Astrocyte (in vitro differentiated cells and primary cell): ENCODE results near the gene ZNF627. TPM values are rescaled to one million over a fixed set of nuclear protein-coding genes. Genes with fewer than 3 reads are reported as not detected.

Source experiments
- DNase-seq: peaks from one replicate; pipeline ENCODE4 v3.0.0-alpha.2; 2010; ENCODE audit warnings: low read depth
- FAIRE-seq: peaks from 2 replicates; lab custom pipeline; 2011; peaks lifted over from hg19 to GRCh38; lab: Jason Lieb, UNC
- H2AFZ ChIP-seq: 2 replicates; pipeline ENCODE4 v1.6.0; 2012; ENCODE audit warnings: low read depth, low read length, inconsistent platforms
- H3K27ac ChIP-seq: 2 replicates; pipeline ENCODE4 v1.5.1; 2011; ENCODE audit warnings: low read depth, low read length, inconsistent platforms
- H3K27me3 ChIP-seq: 2 replicates; pipeline ENCODE4 v1.6.0; 2011; ENCODE audit warnings: low read length, inconsistent platforms; ENCODE audit not compliant: insufficient read depth
- H3K36me3 ChIP-seq: 2 replicates; pipeline ENCODE4 v1.5.1; 2011; ENCODE audit warnings: low read length, inconsistent platforms; ENCODE audit not compliant: insufficient read depth
- H3K4me1 ChIP-seq: 2 replicates; pipeline ENCODE4 v1.5.1; 2011; ENCODE audit warnings: low read length, inconsistent platforms; ENCODE audit not compliant: insufficient read depth
- H3K4me2 ChIP-seq: 2 replicates; pipeline ENCODE4 v1.6.0; 2012; ENCODE audit warnings: low read length, inconsistent platforms
- H3K4me3 ChIP-seq: 2 replicates; pipeline ENCODE4 v1.5.1; 2011; ENCODE audit warnings: low read depth, mild to moderate bottlenecking, low read length, inconsistent platforms; ENCODE audit not compliant: insufficient read depth
- H3K79me2 ChIP-seq: 2 replicates; pipeline ENCODE4 v1.6.0; 2012; ENCODE audit warnings: mild to moderate bottlenecking, low read length, inconsistent platforms; ENCODE audit not compliant: insufficient read depth
- H3K9ac ChIP-seq: 2 replicates; pipeline ENCODE4 v1.6.0; 2012; ENCODE audit warnings: mild to moderate bottlenecking, low read length, inconsistent platforms
- H3K9me3 ChIP-seq: 2 replicates; pipeline ENCODE4 v1.5.1; 2012; ENCODE audit warnings: low read depth, mild to moderate bottlenecking, low read length, inconsistent platforms; ENCODE audit not compliant: insufficient read depth
- H4K20me1 ChIP-seq: 2 replicates; pipeline ENCODE4 v1.6.0; 2012; ENCODE audit warnings: low read length, inconsistent platforms; ENCODE audit not compliant: insufficient read depth
- H3K27ac Mint-ChIP-seq: one replicate; pipeline ENCODE4 v1.8.0; 2021; ENCODE audit warnings: mild to moderate bottlenecking, mixed read lengths; ENCODE audit not compliant: unreplicated experiment
- H3K27me3 Mint-ChIP-seq: one replicate; pipeline ENCODE4 v1.8.0; 2021; ENCODE audit warnings: low read depth, mixed read lengths; ENCODE audit not compliant: unreplicated experiment
- H3K36me3 Mint-ChIP-seq: one replicate; pipeline ENCODE4 v1.8.0; 2021; ENCODE audit warnings: low read depth, mixed read lengths; ENCODE audit not compliant: unreplicated experiment
- H3K4me1 Mint-ChIP-seq: one replicate; pipeline ENCODE4 v1.8.0; 2021; ENCODE audit warnings: low read depth, mixed read lengths; ENCODE audit not compliant: unreplicated experiment
- H3K4me3 Mint-ChIP-seq: one replicate; pipeline ENCODE4 v1.8.0; 2021; ENCODE audit warnings: mild to moderate bottlenecking, moderate library complexity, mixed read lengths; ENCODE audit not compliant: unreplicated experiment
- H3K9me3 Mint-ChIP-seq: one replicate; pipeline ENCODE4 v1.8.0; 2021; ENCODE audit warnings: mild to moderate bottlenecking, mixed read lengths; ENCODE audit not compliant: unreplicated experiment
- EZH2 ChIP-seq: IDR thresholded peaks from 2 replicates; pipeline ENCODE4 v1.6.1; 2012; ENCODE audit warnings: mild to moderate bottlenecking, low read length, inconsistent platforms; ENCODE audit not compliant: insufficient read depth
- total RNA-seq: library from RNA; stranded (reverse); gene quantifications from 2 replicates; pipeline ENCODE4 v1.2.1, GENCODE V29; 2021
- TF ChIP-seq, protein P1 (sequence below): IDR thresholded peaks from 2 replicates; pipeline ENCODE4 v1.5.1; 2011; ENCODE audit warnings: low read depth, mild to moderate bottlenecking, inconsistent platforms, low read length, moderate library complexity; ENCODE audit not compliant: insufficient read depth

ZNF627 gene
- total RNA-seq, 1 donor from 2014 or later, result 20.5 TPM

DNA sequence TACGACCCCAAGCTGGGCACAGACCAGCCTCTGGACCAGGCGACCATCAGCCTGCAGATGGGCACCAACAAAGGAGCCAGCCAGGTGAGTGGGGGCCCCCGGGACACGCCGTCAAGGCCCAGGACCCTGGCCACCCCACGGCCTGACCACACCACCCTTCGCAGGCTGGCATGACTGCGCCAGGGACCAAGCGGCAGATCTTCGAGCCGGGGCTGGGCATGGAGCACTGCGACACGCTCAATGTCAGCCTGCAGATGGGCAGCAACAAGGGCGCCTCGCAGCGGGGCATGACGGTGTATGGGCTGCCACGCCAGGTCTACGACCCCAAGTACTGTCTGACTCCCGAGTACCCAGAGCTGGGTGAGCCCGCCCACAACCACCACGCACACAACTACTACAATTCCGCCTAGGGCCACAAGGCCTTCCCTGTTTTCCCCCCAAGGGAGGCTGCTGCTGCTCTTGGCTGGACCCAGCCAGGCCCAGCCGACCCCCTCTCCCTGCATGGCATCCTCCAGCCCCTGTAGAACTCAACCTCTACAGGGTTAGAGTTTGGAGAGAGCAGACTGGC lies 47.8 kb upstream of the ZNF627 start:
- Mint-ChIP-seq H3K27ac (no peak overlapping the region), H3K27me3 (no peaks in the 10 kb centered on the region), H3K36me3 (peaks cover 14% of the 10 kb centered on the region), H3K9me3 (no peaks in the 10 kb centered on the region), H3K4me3 (no peak overlapping the region), H3K4me1 (peaks cover 7% of the 10 kb centered on the region)
- no peak for DNase-seq
- H2AFZ ChIP-seq, result no peak overlapping the region
- no peak overlapping the region for H3K4me2 ChIP-seq
- no peaks in the 10 kb centered on the region for H3K27me3 ChIP-seq
- no peaks in the 10 kb centered on the region for H3K9me3 ChIP-seq
- no peak overlapping the region for H3K27ac ChIP-seq
- H3K4me3 ChIP-seq, result no peak overlapping the region
- no peak for FAIRE-seq
- H3K4me1 ChIP-seq, result peaks cover 4% of the 10 kb centered on the region
- no peak overlapping the region for H3K9ac ChIP-seq
- TF ChIP-seq EZH2, result no peak
- TF ChIP-seq, protein P1, sequence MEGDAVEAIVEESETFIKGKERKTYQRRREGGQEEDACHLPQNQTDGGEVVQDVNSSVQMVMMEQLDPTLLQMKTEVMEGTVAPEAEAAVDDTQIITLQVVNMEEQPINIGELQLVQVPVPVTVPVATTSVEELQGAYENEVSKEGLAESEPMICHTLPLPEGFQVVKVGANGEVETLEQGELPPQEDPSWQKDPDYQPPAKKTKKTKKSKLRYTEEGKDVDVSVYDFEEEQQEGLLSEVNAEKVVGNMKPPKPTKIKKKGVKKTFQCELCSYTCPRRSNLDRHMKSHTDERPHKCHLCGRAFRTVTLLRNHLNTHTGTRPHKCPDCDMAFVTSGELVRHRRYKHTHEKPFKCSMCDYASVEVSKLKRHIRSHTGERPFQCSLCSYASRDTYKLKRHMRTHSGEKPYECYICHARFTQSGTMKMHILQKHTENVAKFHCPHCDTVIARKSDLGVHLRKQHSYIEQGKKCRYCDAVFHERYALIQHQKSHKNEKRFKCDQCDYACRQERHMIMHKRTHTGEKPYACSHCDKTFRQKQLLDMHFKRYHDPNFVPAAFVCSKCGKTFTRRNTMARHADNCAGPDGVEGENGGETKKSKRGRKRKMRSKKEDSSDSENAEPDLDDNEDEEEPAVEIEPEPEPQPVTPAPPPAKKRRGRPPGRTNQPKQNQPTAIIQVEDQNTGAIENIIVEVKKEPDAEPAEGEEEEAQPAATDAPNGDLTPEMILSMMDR, result no peak
- no peaks in the 10 kb centered on the region for H3K79me2 ChIP-seq
- H3K36me3 ChIP-seq, result peaks cover 10% of the 10 kb centered on the region
- H4K20me1 ChIP-seq, result peaks cover 26% of the 10 kb centered on the region

DNA sequence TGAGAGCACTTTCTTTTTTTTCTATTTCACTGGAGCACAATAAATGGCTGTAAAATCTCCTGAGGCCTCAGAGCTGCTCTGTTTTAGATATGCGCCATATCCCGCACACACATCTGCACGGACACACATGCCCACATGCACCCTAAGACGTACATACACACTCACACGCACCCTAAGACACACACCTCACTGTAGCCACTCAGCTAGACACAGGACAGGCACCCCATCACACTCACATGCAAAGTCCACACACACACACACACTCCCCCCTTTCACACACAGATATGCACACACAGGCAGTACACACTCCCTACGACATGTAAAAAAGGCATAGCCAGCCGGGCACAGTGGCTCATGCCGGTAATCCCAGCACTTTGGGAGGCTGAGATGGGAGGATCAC lies 47.0 kb upstream of the ZNF627 start:
- Mint-ChIP-seq H3K36me3 (peaks cover 14% of the 10 kb centered on the region), H3K27me3 (no peaks in the 10 kb centered on the region), H3K27ac (no peak overlapping the region), H3K4me3 (peak overlapping the region; percentile 0), H3K4me1 (peaks cover 7% of the 10 kb centered on the region), H3K9me3 (no peaks in the 10 kb centered on the region)
- Histone ChIP-seq H2AFZ (no peak overlapping the region), H3K27me3 (no peaks in the 10 kb centered on the region), H3K4me1 (peaks cover 4% of the 10 kb centered on the region), H3K9me3 (no peaks in the 10 kb centered on the region), H4K20me1 (peaks cover 26% of the 10 kb centered on the region), H3K9ac (no peak overlapping the region), H3K79me2 (peaks cover 2% of the 10 kb centered on the region), H3K27ac (no peak overlapping the region), H3K36me3 (peaks cover 10% of the 10 kb centered on the region), H3K4me2 (no peak overlapping the region), H3K4me3 (no peak overlapping the region)
- no peak for TF ChIP-seq EZH2
- TF ChIP-seq, protein P1, result no peak
- no peak for FAIRE-seq
- DNase-seq, result no peak

DNA sequence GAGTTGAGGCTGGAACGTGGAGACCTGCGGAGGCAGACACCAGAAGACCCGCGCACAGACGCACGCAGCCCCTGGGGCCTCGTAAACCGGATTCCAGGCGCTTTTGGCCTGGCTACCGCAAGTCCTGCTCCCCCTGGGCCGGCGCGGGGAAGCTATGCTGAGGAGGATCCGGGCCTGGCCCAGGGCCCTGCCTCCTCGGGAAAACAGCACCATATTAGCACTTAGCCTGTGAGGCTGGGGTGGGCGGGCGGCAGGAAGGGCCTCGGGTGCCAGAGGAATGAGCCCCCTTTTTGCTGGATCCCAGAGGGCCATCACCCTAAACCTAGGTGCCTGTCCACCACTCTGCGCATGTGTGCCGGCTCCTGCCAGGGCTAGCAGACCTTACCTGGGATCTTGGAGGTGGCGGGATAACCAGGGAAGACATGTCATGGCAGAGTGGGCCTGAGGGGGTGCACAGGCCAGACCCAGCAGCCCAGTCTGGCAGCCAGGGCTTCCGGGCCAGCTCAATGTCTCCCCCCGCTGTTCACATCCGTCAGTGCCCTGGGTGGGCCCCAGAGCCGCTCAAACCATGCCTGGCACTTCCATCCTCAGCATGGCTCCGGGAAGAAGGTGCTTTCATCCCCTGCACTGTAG lies 45.6 kb upstream of the ZNF627 start:
- H3K9ac ChIP-seq, result no peak overlapping the region
- H3K4me1 ChIP-seq, result no peaks in the 10 kb centered on the region
- Mint-ChIP-seq H3K9me3 (no peaks in the 10 kb centered on the region), H3K4me1 (peaks cover 2% of the 10 kb centered on the region), H3K27ac (no peak overlapping the region), H3K36me3 (peaks cover 10% of the 10 kb centered on the region), H3K4me3 (no peak overlapping the region), H3K27me3 (no peaks in the 10 kb centered on the region)
- FAIRE-seq (no peak), DNase-seq (no peak)
- no peak overlapping the region for H3K4me3 ChIP-seq
- no peak overlapping the region for H3K4me2 ChIP-seq
- H3K79me2 ChIP-seq, result peaks cover 16% of the 10 kb centered on the region
- H4K20me1 ChIP-seq, result peaks cover 39% of the 10 kb centered on the region
- H3K27ac ChIP-seq, result no peak overlapping the region
- H3K27me3 ChIP-seq, result no peaks in the 10 kb centered on the region
- no peak for TF ChIP-seq EZH2
- TF ChIP-seq, protein P1, result no peak
- peaks cover 12% of the 10 kb centered on the region for H3K36me3 ChIP-seq
- H2AFZ ChIP-seq, result no peak overlapping the region
- no peaks in the 10 kb centered on the region for H3K9me3 ChIP-seq
